ENCODE results near the gene NDST4.
"Not testable (repeated sequence)": the region's sequence is repeated elsewhere in the genome, so short reads cannot be mapped to it uniquely, and the experiment has no call there.

Gene NDST4

GRCh38 chr4:114986133-114986532 is 127.3 kb downstream of the NDST4 start:
- Mint-ChIP-seq H3K4me3 (no peak overlapping the region), H3K27me3 (no peaks in the 10 kb centered on the region), H3K27ac (no peak overlapping the region), H3K4me1 (ENCODE audit: low read depth) (no peaks in the 10 kb centered on the region), H3K9me3 (ENCODE audit: low read depth) (no peaks in the 10 kb centered on the region), H3K36me3 (no peaks in the 10 kb centered on the region)

GRCh38 chr4:114980932-114981708 is 132.3 kb downstream of the NDST4 start:
- H3K4me3 Mint-ChIP-seq = no peak overlapping the region
- H3K27me3 Mint-ChIP-seq = no peaks in the 10 kb centered on the region
- H3K9me3 Mint-ChIP-seq (ENCODE audit: low read depth) = peaks cover 8% of the 10 kb centered on the region
- H3K4me1 Mint-ChIP-seq (ENCODE audit: low read depth) = no peaks in the 10 kb centered on the region
- no peaks in the 10 kb centered on the region for H3K36me3 Mint-ChIP-seq
- no peak overlapping the region for H3K27ac Mint-ChIP-seq

- not testable (repeated sequence) for H3K36me3 Mint-ChIP-seq; H3K27me3 Mint-ChIP-seq; H3K4me3 Mint-ChIP-seq; H3K4me1 Mint-ChIP-seq (ENCODE audit: low read depth); H3K27ac Mint-ChIP-seq; H3K9me3 Mint-ChIP-seq (ENCODE audit: low read depth)
Observed at GRCh38 chr4:114980399-114980798, 133.0 kb downstream of the NDST4 start.

- Mint-ChIP-seq H3K27me3 (no peaks in the 10 kb centered on the region), H3K36me3 (no peaks in the 10 kb centered on the region), H3K4me3 (no peak overlapping the region), H3K27ac (no peak overlapping the region), H3K4me1 (ENCODE audit: low read depth) (no peaks in the 10 kb centered on the region), H3K9me3 (ENCODE audit: low read depth) (peaks cover 8% of the 10 kb centered on the region)
Observed at GRCh38 chr4:114976901-114977300, 136.5 kb downstream of the NDST4 start.

- no peaks in the 10 kb centered on the region for H3K9me3 Mint-ChIP-seq (ENCODE audit: low read depth)
- no peaks in the 10 kb centered on the region for H3K27me3 Mint-ChIP-seq
- no peak overlapping the region for H3K27ac Mint-ChIP-seq
- H3K36me3 Mint-ChIP-seq = no peaks in the 10 kb centered on the region
- no peak overlapping the region for H3K4me3 Mint-ChIP-seq
- H3K4me1 Mint-ChIP-seq (ENCODE audit: low read depth) = no peaks in the 10 kb centered on the region
Observed at GRCh38 chr4:114964026-114964425, 149.4 kb downstream of the NDST4 start.

GRCh38 chr4:114945616-114946015 is 167.8 kb downstream of the NDST4 start:
- Mint-ChIP-seq H3K36me3 (no peaks in the 10 kb centered on the region), H3K4me3 (no peak overlapping the region), H3K9me3 (ENCODE audit: low read depth) (peaks cover 10% of the 10 kb centered on the region), H3K4me1 (ENCODE audit: low read depth) (no peaks in the 10 kb centered on the region), H3K27ac (no peak overlapping the region), H3K27me3 (no peaks in the 10 kb centered on the region)

GRCh38 chr4:114941503-114941902 is 171.9 kb downstream of the NDST4 start:
- no peaks in the 10 kb centered on the region for H3K4me1 Mint-ChIP-seq (ENCODE audit: low read depth)
- H3K27ac Mint-ChIP-seq = no peak overlapping the region
- H3K36me3 Mint-ChIP-seq = no peaks in the 10 kb centered on the region
- H3K4me3 Mint-ChIP-seq = no peak overlapping the region
- H3K9me3 Mint-ChIP-seq (ENCODE audit: low read depth) = peaks cover 10% of the 10 kb centered on the region
- no peaks in the 10 kb centered on the region for H3K27me3 Mint-ChIP-seq

- Mint-ChIP-seq H3K4me1 (ENCODE audit: low read depth) (no peaks in the 10 kb centered on the region), H3K27me3 (no peaks in the 10 kb centered on the region), H3K27ac (no peak overlapping the region), H3K9me3 (ENCODE audit: low read depth) (peaks cover 2% of the 10 kb centered on the region), H3K4me3 (no peak overlapping the region), H3K36me3 (no peaks in the 10 kb centered on the region)
Observed at GRCh38 chr4:114927881-114928280, 185.5 kb downstream of the NDST4 start.

GRCh38 chr4:114926583-114926982 is 186.8 kb downstream of the NDST4 start:
- Mint-ChIP-seq H3K36me3 (no peaks in the 10 kb centered on the region), H3K4me1 (ENCODE audit: low read depth) (no peaks in the 10 kb centered on the region), H3K27me3 (no peaks in the 10 kb centered on the region), H3K4me3 (no peak overlapping the region), H3K27ac (no peak overlapping the region), H3K9me3 (ENCODE audit: low read depth) (no peaks in the 10 kb centered on the region)

GRCh38 chr4:114924311-114924710 is 189.1 kb downstream of the NDST4 start:
- Mint-ChIP-seq H3K4me1 (ENCODE audit: low read depth) (no peaks in the 10 kb centered on the region), H3K27ac (no peak overlapping the region), H3K27me3 (no peaks in the 10 kb centered on the region), H3K9me3 (ENCODE audit: low read depth) (no peaks in the 10 kb centered on the region), H3K4me3 (no peak overlapping the region), H3K36me3 (no peaks in the 10 kb centered on the region)

- Mint-ChIP-seq H3K27me3 (no peaks in the 10 kb centered on the region), H3K9me3 (ENCODE audit: low read depth) (no peaks in the 10 kb centered on the region), H3K4me3 (no peak overlapping the region), H3K36me3 (no peaks in the 10 kb centered on the region), H3K4me1 (ENCODE audit: low read depth) (no peaks in the 10 kb centered on the region), H3K27ac (no peak overlapping the region)
Observed at GRCh38 chr4:114922592-114922933, 190.9 kb downstream of the NDST4 start.

- H3K27me3 Mint-ChIP-seq = no peaks in the 10 kb centered on the region
- H3K36me3 Mint-ChIP-seq = no peaks in the 10 kb centered on the region
- no peak overlapping the region for H3K27ac Mint-ChIP-seq
- no peaks in the 10 kb centered on the region for H3K9me3 Mint-ChIP-seq (ENCODE audit: low read depth)
- H3K4me1 Mint-ChIP-seq (ENCODE audit: low read depth) = no peaks in the 10 kb centered on the region
- H3K4me3 Mint-ChIP-seq = no peak overlapping the region
Observed at GRCh38 chr4:114921790-114922591, 191.4 kb downstream of the NDST4 start.

- Mint-ChIP-seq H3K36me3 (no peaks in the 10 kb centered on the region), H3K4me1 (ENCODE audit: low read depth) (no peaks in the 10 kb centered on the region), H3K27me3 (no peaks in the 10 kb centered on the region), H3K27ac (no peak overlapping the region), H3K9me3 (ENCODE audit: low read depth) (no peaks in the 10 kb centered on the region), H3K4me3 (no peak overlapping the region)
Observed at GRCh38 chr4:114921191-114921590, 192.2 kb downstream of the NDST4 start.

GRCh38 chr4:114911111-114911510 is 202.3 kb downstream of the NDST4 start:
- Mint-ChIP-seq H3K4me3 (no peak overlapping the region), H3K36me3 (no peaks in the 10 kb centered on the region), H3K4me1 (ENCODE audit: low read depth) (no peaks in the 10 kb centered on the region), H3K27me3 (no peaks in the 10 kb centered on the region), H3K9me3 (ENCODE audit: low read depth) (peaks cover 3% of the 10 kb centered on the region), H3K27ac (no peak overlapping the region)

- Mint-ChIP-seq H3K9me3 (ENCODE audit: low read depth) (peaks cover 3% of the 10 kb centered on the region), H3K27ac (no peak overlapping the region), H3K36me3 (no peaks in the 10 kb centered on the region), H3K4me3 (no peak overlapping the region), H3K27me3 (no peaks in the 10 kb centered on the region), H3K4me1 (ENCODE audit: low read depth) (no peaks in the 10 kb centered on the region)
Observed at GRCh38 chr4:114907568-114907967, 205.9 kb downstream of the NDST4 start.

GRCh38 chr4:114905017-114905416 is 208.4 kb downstream of the NDST4 start:
- no peaks in the 10 kb centered on the region for H3K9me3 Mint-ChIP-seq (ENCODE audit: low read depth)
- H3K36me3 Mint-ChIP-seq = no peaks in the 10 kb centered on the region
- H3K4me3 Mint-ChIP-seq = no peak overlapping the region
- no peaks in the 10 kb centered on the region for H3K4me1 Mint-ChIP-seq (ENCODE audit: low read depth)
- no peaks in the 10 kb centered on the region for H3K27me3 Mint-ChIP-seq
- no peak overlapping the region for H3K27ac Mint-ChIP-seq

Measured in activated naive CD8-positive, alpha-beta T cell (primary cell).